ENCODE results near the gene GSTM4.

GSTM4 gene

DNA sequence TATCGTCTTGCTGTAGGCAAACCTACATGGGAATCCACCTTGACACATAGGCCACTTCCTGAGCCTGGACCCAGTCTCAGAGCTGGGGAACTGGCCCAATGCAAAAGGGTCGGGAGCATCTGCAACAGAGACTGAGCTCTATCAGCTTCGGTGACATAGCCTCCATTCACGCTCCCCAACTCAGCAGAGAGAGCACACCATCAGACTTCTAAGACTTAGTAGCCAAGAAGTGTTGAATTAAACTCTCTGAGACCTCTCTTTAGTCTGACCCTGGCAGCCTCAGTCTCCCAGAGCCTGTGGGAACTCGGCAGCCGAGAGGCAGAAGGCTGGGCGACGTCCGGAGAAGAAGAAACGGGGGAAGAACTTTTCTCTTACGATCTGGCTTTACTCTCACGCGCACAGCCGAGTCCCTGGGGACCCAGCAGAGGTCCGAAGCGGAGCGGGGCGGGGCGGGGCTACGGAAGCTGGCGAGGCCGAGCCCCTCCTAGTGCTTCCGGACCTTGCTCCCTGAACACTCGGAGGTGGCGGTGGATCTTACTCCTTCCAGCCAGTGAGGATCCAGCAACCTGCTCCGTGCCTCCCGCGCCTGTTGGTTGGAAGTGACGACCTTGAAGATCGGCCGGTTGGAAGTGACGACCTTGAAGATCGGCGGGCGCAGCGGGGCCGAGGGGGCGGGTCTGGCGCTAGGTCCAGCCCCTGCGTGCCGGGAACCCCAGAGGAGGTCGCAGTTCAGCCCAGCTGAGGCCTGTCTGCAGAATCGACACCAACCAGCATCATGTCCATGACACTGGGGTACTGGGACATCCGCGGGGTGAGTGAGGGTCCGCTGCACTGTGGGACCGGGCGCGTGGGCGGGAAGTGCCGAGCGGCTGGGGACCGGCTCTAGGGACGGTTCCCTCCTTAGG, at the start of gene GSTM4:
GSTM4 (plus strand) TSS at position 485 of the 905 bp plus-strand sequence; CDS start at position 776, 291 bp downstream.
- TF ChIP-seq, protein P1, sequence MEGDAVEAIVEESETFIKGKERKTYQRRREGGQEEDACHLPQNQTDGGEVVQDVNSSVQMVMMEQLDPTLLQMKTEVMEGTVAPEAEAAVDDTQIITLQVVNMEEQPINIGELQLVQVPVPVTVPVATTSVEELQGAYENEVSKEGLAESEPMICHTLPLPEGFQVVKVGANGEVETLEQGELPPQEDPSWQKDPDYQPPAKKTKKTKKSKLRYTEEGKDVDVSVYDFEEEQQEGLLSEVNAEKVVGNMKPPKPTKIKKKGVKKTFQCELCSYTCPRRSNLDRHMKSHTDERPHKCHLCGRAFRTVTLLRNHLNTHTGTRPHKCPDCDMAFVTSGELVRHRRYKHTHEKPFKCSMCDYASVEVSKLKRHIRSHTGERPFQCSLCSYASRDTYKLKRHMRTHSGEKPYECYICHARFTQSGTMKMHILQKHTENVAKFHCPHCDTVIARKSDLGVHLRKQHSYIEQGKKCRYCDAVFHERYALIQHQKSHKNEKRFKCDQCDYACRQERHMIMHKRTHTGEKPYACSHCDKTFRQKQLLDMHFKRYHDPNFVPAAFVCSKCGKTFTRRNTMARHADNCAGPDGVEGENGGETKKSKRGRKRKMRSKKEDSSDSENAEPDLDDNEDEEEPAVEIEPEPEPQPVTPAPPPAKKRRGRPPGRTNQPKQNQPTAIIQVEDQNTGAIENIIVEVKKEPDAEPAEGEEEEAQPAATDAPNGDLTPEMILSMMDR (IDR thresholded peaks at IDR 0.05) = no peak
- TF ChIP-seq ZFX (IDR thresholded peaks at IDR 0.05; ENCODE audit: borderline replicate concordance) = no peak
- peak within 1 kb of the TSS; percentile 72 for H3K27ac ChIP-seq

GRCh38 chr1:109609881-109610280, 46.0 kb upstream of the GSTM4 start:
- H3K27ac ChIP-seq = no peak overlapping the region
- TF ChIP-seq ZFX (IDR thresholded peaks at IDR 0.05; ENCODE audit: borderline replicate concordance) = no peak
- TF ChIP-seq, protein P1 (IDR thresholded peaks at IDR 0.05) = no peak

- no peak overlapping the region for H3K27ac ChIP-seq
These were observed 45.1 kb upstream of the GSTM4 start for GRCh38 chr1:109610609-109611307.

DNA sequence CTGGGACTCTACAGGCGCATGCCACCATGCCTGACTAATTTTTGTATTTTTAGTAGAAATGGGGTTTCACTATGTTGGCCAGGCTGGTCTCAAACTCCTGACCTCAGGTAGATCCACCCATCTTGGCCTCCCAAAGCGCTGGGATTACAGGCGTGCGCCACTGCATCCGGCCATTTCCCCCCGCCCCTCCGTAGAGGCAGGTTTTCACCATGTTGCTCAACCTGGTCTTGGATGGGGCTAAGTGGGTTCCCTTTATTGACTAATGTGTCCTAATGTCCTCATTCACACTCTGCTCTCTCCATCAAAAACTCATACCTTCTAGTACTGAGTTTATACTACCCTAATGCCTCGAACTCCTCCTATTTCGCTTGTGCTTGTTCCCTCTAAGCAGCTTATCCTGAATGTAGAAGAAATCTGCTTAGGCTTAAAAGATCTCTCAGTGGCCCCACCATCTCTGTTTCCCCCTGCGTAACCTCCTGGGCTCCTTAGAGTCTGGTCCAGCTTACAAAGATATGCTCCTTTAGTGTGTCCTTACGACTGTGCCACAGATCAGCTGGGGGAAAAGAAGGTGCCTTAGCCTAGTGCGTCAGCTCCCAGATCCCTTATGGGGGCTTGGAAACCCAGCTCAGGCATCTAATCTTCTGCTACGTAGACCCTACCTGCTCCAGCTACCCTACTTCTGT, 44.5 kb upstream of the GSTM4 start:
- no peak overlapping the region for H3K27ac ChIP-seq

More at GRCh38 chr1:109610609-109611307, 45.1 kb upstream of the GSTM4 start:
- TF ChIP-seq ZFX (IDR thresholded peaks at IDR 0.05; ENCODE audit: borderline replicate concordance) = no peak
- TF ChIP-seq, protein P1 (IDR thresholded peaks at IDR 0.05) = no peak

DNA sequence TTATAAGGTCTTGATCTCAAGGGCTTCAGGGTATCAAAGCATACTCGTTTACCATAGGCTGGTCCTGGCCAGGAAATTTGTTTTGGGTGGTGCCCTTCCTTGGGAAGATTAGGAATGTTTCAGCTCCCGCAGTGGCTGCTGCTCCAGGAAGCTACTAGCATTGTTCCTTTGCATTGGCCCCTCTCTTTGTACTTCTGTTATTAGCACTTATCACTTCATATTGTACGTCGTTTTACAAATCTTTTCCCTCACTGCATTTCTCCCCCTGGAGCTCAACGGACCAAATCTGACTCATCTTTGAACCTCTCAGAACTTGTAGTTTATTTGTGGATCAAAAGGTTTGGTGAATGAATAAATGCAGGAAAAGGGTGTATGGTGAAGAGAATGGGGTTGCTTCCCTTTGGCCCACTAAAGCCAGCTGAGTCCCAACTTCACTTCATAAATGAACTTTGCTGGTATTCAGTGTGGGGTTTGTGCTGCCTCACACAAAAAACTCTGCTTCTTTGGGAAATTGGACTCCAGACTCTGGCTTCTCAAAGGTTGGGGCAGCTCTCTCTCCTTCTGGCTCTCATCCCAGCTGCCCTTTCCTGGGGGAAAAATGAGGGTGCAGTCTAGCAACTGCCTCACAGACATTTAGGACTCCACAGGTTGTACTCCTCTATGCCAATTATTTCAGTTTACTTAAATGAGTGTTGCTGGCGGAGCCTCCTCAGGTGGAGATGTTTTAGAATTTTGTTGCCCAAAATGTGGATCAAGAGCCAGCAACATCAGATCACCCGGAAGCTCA, 42.3 kb upstream of the GSTM4 start:
- H3K27ac ChIP-seq = no peak overlapping the region
- no peak for TF ChIP-seq ZFX (IDR thresholded peaks at IDR 0.05; ENCODE audit: borderline replicate concordance)
- TF ChIP-seq, protein P1 (IDR thresholded peaks at IDR 0.05) = no peak

More for the DNA sequence above, 44.5 kb upstream of the GSTM4 start:
- TF ChIP-seq ZFX (IDR thresholded peaks at IDR 0.05; ENCODE audit: borderline replicate concordance) = no peak
- TF ChIP-seq, protein P1 (IDR thresholded peaks at IDR 0.05) = no peak

DNA sequence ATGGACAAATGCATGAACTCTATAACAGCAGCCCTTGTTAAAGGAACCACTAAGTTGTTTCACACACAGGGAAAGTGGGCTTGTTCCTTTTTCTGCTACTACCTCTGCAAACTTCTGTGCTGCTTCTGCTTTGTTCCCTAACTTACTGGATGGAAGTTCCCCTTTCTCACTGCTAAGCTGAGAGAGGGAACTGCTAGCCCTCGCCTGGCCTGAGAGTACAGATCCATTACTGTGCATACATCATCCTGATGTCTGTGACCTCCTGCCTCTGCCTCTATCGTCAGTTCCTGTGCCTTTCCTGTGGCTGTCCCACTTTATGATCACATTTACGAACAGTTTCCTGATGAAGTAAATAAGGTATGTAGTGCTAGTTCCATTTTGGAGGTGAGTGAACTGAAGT, 40.0 kb upstream of the GSTM4 start:
- H3K27ac ChIP-seq = no peak overlapping the region
- TF ChIP-seq ZFX (IDR thresholded peaks at IDR 0.05; ENCODE audit: borderline replicate concordance) = no peak
- TF ChIP-seq, protein P1 (IDR thresholded peaks at IDR 0.05) = no peak

Measured in 22Rv1 (cell line).